HL-60 (cell line): ENCODE data around the gene ZFYVE28.

Experiments
- DNase-seq, 2 experiments: peaks; one replicate each; pipeline ENCODE4 v3.0.0-alpha.2; 2010 to 2020; ENCODE audit warnings: low read depth in 1 of 2, low spot score in 1 of 2
- H3K27ac ChIP-seq: fragments of 250-450 bp; sonication (Bioruptor Pico); replicated peaks from 2 replicates; pipeline ENCODE4 v1.5.1; 2020; ENCODE audit warnings: mild to moderate bottlenecking, moderate library complexity
- H3K27me3 ChIP-seq: fragments of 250-450 bp; sonication (Bioruptor Pico); 2 replicates; pipeline ENCODE4 v1.5.1; 2021; ENCODE audit warnings: mild to moderate bottlenecking, moderate library complexity; ENCODE audit not compliant: insufficient read depth, poor library complexity, severe bottlenecking
- H3K4me3 ChIP-seq: replicated peaks from 2 replicates; pipeline ENCODE4 v1.5.1; 2011; ENCODE audit warnings: mild to moderate bottlenecking, control low read depth, low read length; ENCODE audit not compliant: insufficient read depth
- CTCF ChIP-seq: IDR thresholded peaks from one replicate; pipeline ENCODE4 v1.5.1; 2011; ENCODE audit warnings: low read length, control low read depth, inconsistent platforms; ENCODE audit not compliant: insufficient read depth
- GABPA ChIP-seq: IDR thresholded peaks from 2 replicates; pipeline ENCODE4 v1.6.1; 2012; ENCODE audit warnings: low read depth
- POLR2AphosphoS5 ChIP-seq: IDR thresholded peaks from 2 replicates; pipeline ENCODE4 v1.6.1; 2012; ENCODE audit warnings: low read depth
- SPI1 ChIP-seq: IDR thresholded peaks from 2 replicates; pipeline ENCODE4 v1.6.1; 2012; ENCODE audit warnings: low read depth, mild to moderate bottlenecking, borderline replicate concordance
- TF ChIP-seq, protein P1 (sequence below): IDR thresholded peaks from 2 replicates; pipeline ENCODE4 v1.6.1; 2012; ENCODE audit warnings: low read depth; ENCODE audit not compliant: insufficient replicate concordance

ZFYVE28 gene

DNA sequence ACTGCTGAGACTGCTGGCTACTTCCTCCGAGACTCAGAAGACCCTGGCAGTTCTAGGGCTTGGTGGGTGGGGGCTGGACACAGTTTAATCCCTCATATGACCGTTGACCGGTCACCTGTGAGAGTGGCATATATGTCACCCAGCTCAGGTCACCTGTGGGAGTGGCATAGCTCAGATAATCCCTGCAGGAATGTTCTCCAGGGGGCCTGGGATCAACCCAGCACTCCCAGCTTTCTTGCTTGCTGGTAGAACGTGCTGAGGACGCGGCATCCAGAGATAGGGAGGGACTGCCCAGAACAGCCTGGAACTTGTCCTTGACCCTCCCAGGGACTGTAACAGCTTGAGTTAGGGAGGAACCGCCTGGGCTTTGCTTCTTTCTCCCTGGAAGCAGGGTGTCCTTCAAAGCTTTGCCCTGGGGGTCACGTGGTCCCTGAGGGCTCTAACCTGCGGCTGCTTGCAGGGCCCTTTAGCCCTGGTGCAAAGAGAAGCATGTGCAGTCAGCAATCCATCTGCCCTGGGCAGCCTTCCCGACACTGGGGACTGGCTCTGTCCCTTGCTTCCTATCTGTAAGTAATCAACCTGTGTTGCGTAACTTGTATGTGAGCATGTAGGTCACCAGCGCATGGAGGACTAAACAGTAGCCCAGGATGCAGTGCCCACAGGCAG, 55.3 kb downstream of the ZFYVE28 start:
- Histone ChIP-seq H3K27me3 (no peaks in the 10 kb centered on the region), H3K27ac (no peak overlapping the region), H3K4me3 (no peak overlapping the region)
- TF ChIP-seq GABPA (no peak), SPI1 (no peak), POLR2AphosphoS5 (no peak), CTCF (no peak)
- TF ChIP-seq, protein P1, sequence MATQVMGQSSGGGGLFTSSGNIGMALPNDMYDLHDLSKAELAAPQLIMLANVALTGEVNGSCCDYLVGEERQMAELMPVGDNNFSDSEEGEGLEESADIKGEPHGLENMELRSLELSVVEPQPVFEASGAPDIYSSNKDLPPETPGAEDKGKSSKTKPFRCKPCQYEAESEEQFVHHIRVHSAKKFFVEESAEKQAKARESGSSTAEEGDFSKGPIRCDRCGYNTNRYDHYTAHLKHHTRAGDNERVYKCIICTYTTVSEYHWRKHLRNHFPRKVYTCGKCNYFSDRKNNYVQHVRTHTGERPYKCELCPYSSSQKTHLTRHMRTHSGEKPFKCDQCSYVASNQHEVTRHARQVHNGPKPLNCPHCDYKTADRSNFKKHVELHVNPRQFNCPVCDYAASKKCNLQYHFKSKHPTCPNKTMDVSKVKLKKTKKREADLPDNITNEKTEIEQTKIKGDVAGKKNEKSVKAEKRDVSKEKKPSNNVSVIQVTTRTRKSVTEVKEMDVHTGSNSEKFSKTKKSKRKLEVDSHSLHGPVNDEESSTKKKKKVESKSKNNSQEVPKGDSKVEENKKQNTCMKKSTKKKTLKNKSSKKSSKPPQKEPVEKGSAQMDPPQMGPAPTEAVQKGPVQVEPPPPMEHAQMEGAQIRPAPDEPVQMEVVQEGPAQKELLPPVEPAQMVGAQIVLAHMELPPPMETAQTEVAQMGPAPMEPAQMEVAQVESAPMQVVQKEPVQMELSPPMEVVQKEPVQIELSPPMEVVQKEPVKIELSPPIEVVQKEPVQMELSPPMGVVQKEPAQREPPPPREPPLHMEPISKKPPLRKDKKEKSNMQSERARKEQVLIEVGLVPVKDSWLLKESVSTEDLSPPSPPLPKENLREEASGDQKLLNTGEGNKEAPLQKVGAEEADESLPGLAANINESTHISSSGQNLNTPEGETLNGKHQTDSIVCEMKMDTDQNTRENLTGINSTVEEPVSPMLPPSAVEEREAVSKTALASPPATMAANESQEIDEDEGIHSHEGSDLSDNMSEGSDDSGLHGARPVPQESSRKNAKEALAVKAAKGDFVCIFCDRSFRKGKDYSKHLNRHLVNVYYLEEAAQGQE = no peak
- DNase-seq = peak in 1 of 2 experiments; percentile 20

GRCh38 chr4:2362266-2363055, 56.0 kb downstream of the ZFYVE28 start:
- Histone ChIP-seq H3K4me3 (no peak overlapping the region), H3K27me3 (no peaks in the 10 kb centered on the region), H3K27ac (no peak overlapping the region)
- TF ChIP-seq POLR2AphosphoS5 (no peak), CTCF (no peak), SPI1 (no peak), GABPA (no peak)
- TF ChIP-seq, protein P1 = no peak
- no peak for DNase-seq

GRCh38 chr4:2361366-2362265, 56.8 kb downstream of the ZFYVE28 start:
- H3K27ac ChIP-seq = no peak overlapping the region
- H3K4me3 ChIP-seq = no peak overlapping the region
- TF ChIP-seq SPI1 (no peak), POLR2AphosphoS5 (no peak), CTCF (no peak), GABPA (no peak)
- TF ChIP-seq, protein P1 = no peak
- DNase-seq = no peak
- no peaks in the 10 kb centered on the region for H3K27me3 ChIP-seq
